Ishikawa (cell line): ENCODE measurements around the gene CD274.

Experiments
- CEBPB ChIP-seq: IDR thresholded peaks from 2 replicates; pipeline ENCODE4 v1.6.1; 2012
- CREB1 ChIP-seq: IDR thresholded peaks from 2 replicates; pipeline ENCODE4 v1.6.1; 2012; ENCODE audit warnings: low read depth
- EGR1 ChIP-seq: IDR thresholded peaks from 2 replicates; pipeline ENCODE4 v1.6.1; 2012
- EP300 ChIP-seq: IDR thresholded peaks from 2 replicates; pipeline ENCODE4 v1.6.1; 2012; ENCODE audit warnings: borderline replicate concordance
- FOXM1 ChIP-seq: IDR thresholded peaks from 2 replicates; pipeline ENCODE4 v1.6.1; 2012; ENCODE audit warnings: low read depth, borderline replicate concordance
- NFIC ChIP-seq: IDR thresholded peaks from 2 replicates; pipeline ENCODE4 v1.6.1; 2012
- RAD21 ChIP-seq: IDR thresholded peaks from 2 replicates; pipeline ENCODE4 v1.6.1; 2012; ENCODE audit warnings: low read depth
- TAF1 ChIP-seq: IDR thresholded peaks from 2 replicates; pipeline ENCODE4 v1.6.1; 2012; ENCODE audit warnings: low read depth, mild to moderate bottlenecking
- TCF12 ChIP-seq: IDR thresholded peaks from 2 replicates; pipeline ENCODE4 v1.6.1; 2012; ENCODE audit warnings: low read depth
- TEAD4 ChIP-seq: IDR thresholded peaks from 2 replicates; pipeline ENCODE4 v1.6.1; 2012
- YY1 ChIP-seq: IDR thresholded peaks from 2 replicates; pipeline ENCODE4 v1.6.1; 2012; ENCODE audit warnings: low read depth
- ZBTB7A ChIP-seq: IDR thresholded peaks from 2 replicates; pipeline ENCODE4 v1.6.1; 2012; ENCODE audit warnings: low read depth
- TF ChIP-seq, protein P1 (sequence below): IDR thresholded peaks from 2 replicates; pipeline ENCODE4 v1.6.1; 2012
- TF ChIP-seq, protein P2 (sequence below): IDR thresholded peaks from 2 replicates; pipeline ENCODE4 v1.6.1; 2012; ENCODE audit warnings: low read depth, mild to moderate bottlenecking
- TF ChIP-seq, protein P3 (sequence below): IDR thresholded peaks from 2 replicates; pipeline ENCODE4 v1.6.1; 2012

Gene CD274

DNA sequence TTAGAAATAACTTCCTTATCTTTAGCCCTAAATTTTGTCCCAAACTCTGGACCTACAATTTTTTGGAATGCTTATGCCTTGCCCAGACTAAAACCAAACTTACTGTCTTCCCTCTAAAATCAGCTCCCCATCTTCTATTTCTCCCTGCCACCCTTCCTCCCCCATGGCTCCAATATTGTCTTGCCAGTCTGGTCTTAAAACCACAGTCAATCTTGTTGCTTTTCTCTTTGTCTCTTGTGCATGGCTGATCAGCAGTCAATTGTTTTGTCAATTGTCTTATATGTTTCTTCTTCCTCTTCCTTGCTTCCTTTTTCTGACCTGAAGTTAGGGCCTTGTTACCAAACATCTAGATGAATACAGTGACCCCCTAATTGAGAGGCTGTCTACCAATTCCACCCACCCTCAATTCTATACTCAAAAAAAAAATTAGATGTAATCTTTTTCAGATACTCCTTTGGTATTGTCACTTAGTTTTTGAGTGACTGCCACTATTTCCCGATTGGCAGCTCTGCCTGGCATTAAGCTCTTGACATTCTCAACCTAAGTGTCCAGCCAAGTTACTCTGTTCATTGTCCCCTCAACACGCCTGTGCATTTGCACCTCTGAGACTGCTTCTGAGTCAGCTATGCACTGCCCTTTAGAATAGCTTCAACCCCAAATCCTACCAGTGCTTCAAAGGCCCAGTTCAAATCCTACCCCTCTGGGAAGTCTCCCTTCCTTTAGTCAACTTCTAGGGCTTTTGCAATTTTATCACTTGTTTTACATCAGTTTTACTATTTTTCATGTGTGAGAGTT is 62.5 kb downstream of the CD274 start:
- TF ChIP-seq NFIC: no peak
- TF ChIP-seq CREB1: no peak
- no peak for TF ChIP-seq YY1
- TF ChIP-seq ZBTB7A: no peak
- TF ChIP-seq TCF12: no peak
- TF ChIP-seq TEAD4: no peak
- TF ChIP-seq EP300: no peak
- TF ChIP-seq RAD21: no peak
- no peak for TF ChIP-seq CEBPB

DNA sequence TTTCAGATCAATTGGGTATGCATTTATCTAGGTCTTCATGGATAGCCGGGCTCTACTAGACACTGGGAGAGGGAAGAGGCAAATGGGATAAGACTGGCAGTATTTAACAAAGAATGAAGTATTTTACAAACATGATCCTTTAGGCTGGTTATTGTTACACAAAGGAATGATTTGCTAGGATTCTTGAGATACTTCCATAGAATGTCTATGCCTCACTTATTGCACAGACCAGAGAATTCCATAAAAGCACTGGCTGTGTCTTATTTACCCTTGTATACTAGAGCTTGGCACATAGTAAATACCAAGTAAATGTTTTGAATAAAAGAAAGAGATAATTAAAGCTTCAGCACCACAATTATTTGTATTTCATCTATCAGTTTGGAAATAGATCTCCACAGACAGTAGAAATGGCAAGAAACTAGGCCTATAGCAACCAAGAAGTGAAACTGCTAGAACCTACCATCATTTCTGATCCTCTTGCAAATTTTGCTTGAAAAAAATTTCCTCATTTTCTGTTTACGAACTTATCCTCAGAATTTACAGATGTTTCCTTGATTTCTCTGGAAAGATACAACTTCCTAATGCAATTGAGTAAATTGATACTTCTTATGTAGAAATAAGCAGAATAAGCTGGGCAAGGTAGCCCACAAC is 63.7 kb downstream of the CD274 start:
- TF ChIP-seq, protein P1, sequence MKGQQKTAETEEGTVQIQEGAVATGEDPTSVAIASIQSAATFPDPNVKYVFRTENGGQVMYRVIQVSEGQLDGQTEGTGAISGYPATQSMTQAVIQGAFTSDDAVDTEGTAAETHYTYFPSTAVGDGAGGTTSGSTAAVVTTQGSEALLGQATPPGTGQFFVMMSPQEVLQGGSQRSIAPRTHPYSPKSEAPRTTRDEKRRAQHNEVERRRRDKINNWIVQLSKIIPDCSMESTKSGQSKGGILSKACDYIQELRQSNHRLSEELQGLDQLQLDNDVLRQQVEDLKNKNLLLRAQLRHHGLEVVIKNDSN: no peak
- TF ChIP-seq, protein P2, sequence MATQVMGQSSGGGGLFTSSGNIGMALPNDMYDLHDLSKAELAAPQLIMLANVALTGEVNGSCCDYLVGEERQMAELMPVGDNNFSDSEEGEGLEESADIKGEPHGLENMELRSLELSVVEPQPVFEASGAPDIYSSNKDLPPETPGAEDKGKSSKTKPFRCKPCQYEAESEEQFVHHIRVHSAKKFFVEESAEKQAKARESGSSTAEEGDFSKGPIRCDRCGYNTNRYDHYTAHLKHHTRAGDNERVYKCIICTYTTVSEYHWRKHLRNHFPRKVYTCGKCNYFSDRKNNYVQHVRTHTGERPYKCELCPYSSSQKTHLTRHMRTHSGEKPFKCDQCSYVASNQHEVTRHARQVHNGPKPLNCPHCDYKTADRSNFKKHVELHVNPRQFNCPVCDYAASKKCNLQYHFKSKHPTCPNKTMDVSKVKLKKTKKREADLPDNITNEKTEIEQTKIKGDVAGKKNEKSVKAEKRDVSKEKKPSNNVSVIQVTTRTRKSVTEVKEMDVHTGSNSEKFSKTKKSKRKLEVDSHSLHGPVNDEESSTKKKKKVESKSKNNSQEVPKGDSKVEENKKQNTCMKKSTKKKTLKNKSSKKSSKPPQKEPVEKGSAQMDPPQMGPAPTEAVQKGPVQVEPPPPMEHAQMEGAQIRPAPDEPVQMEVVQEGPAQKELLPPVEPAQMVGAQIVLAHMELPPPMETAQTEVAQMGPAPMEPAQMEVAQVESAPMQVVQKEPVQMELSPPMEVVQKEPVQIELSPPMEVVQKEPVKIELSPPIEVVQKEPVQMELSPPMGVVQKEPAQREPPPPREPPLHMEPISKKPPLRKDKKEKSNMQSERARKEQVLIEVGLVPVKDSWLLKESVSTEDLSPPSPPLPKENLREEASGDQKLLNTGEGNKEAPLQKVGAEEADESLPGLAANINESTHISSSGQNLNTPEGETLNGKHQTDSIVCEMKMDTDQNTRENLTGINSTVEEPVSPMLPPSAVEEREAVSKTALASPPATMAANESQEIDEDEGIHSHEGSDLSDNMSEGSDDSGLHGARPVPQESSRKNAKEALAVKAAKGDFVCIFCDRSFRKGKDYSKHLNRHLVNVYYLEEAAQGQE: no peak
- TF ChIP-seq RAD21 (no peak), CREB1 (no peak), NFIC (no peak), CEBPB (no peak), EGR1 (no peak), TEAD4 (no peak), EP300 (no peak), YY1 (no peak), FOXM1 (no peak), TAF1 (no peak), TCF12 (no peak), ZBTB7A (no peak)
- TF ChIP-seq, protein P3, sequence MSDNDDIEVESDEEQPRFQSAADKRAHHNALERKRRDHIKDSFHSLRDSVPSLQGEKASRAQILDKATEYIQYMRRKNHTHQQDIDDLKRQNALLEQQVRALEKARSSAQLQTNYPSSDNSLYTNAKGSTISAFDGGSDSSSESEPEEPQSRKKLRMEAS: no peak

DNA sequence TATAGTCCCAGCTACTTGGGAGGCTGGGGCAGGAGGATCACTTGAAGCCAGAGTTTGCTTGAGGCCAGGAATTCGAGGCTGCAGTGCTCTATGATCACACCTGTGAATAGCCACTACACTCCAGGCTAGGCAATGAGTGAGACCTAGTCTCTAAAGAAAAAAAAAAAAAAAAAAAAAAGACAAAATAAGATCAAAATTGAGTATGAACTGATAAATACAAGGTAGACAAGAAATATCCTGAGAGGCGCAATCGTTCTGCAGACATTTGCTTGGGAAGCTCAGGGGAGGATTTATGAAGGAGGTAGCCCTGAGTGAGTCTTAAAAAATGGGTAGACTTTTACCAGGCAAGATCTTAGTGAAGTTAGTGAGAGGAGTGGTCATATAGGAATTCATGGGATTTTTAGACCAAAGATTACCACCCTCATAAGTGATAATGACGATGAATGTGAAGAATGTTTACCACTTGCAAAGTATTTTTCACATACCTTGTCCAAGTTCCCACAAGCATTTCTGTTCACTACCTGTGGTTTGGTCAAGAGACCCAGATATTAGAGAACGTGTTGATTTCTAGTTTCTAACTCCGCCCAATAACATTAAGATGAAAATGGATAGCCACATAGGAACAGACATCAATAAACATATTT is 64.4 kb downstream of the CD274 start:
- TF ChIP-seq CREB1: no peak
- TF ChIP-seq EGR1: no peak
- no peak for TF ChIP-seq FOXM1
- TF ChIP-seq, protein P2: no peak
- no peak for TF ChIP-seq NFIC
- TF ChIP-seq TCF12: no peak

DNA sequence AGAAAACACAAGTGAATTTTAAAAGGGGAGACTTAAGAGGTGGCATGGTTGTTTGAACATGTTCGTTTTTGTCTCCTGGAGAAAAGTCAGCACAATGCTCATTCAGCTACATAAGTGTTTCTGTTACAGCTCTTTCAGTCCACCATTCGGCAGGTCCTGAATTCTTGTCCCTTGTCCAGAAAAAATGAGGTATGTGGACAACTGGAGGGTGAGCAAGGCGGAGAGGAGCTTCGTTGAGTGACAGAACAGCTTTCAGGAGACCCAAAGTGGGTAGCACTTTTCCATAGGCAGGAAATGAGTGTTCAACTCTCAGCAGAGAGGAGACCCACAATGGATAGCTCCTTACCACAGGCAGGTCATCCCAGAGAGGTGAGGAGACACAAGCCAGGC is 64.9 kb downstream of the CD274 start:
- TF ChIP-seq TCF12: no peak
- TF ChIP-seq NFIC: no peak
- no peak for TF ChIP-seq EGR1
- no peak for TF ChIP-seq CREB1
- TF ChIP-seq FOXM1: no peak
- no peak for TF ChIP-seq CEBPB
- TF ChIP-seq, protein P3: no peak

DNA sequence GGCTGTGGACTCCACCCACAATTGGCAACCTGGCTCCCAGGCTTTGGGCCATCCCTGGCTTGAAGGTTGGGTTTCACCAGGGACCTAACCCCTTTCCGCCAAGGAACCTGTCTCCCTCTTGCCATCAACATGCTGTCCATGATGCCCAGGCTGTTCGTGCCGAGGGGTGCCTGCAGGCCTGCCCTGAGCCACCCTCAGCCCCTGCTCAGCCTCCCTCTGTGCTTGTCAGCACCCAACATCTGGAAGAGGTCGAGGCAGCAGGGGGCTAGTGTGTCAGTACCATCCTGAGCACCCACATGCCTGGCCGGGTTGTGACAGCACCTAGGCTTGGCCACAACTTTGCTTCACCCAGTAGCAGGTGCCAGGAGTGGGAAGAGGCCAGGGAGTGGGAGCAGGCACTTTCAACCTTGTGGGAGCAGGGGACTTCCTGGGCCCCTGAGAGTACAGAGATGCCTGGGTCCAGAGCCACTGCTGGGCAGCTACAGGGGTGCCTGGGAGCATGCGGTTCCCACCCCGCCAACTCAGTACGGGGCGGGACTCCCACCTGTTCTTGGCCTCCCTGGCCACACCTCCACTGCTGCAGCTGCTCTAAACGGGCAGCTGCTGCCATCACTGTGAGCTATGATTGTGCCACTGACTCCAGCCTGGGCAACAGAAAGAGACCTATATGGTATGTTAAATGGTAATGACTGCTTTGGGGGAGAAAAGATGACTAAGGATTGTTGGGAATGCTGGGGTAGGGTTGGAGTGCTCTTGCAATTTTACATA is 66.3 kb downstream of the CD274 start:
- no peak for TF ChIP-seq EP300
- TF ChIP-seq, protein P2: no peak
- TF ChIP-seq CEBPB: no peak
- TF ChIP-seq, protein P3: no peak
- TF ChIP-seq EGR1: no peak
- no peak for TF ChIP-seq TAF1
- TF ChIP-seq CREB1: no peak
- no peak for TF ChIP-seq TCF12
- TF ChIP-seq TEAD4: no peak
- TF ChIP-seq, protein P1: no peak
- TF ChIP-seq YY1: no peak
- no peak for TF ChIP-seq NFIC
